Measurements from ENCODE around the gene ADCY2.

GRCh38 chr5:7456206-7456605, 60.3 kb downstream of the ADCY2 start:
- no peak for TF ChIP-seq CTCF (IDR thresholded peaks at IDR 0.05; ENCODE audit: low read depth, low read length, poor library complexity, severe bottlenecking)
- no peak for TF ChIP-seq EZH2phosphoT487 (IDR thresholded peaks at IDR 0.05; ENCODE audit: borderline replicate concordance, low read length)

Measured in DOHH2 (cell line).